ENCODE measurements around the gene NNT. TPM values are rescaled to one million over a fixed set of nuclear protein-coding genes. Genes with fewer than 3 reads are reported as not detected.
A peak's percentile ranks its signal among the peaks of the same experiment; 100 is the strongest.
"Not testable (repeated sequence)": the region's sequence is repeated elsewhere in the genome, so short reads cannot be mapped to it uniquely, and the experiment has no call there.

Gene NNT
- total RNA-seq, 2 experiments from 2014 or later = 55.4 to 77.5 TPM

GRCh38 chr5:43647789-43648188, 44.8 kb downstream of the NNT start:
- CTCF ChIA-PET = interaction anchor here (0.6 to 1.3 kb wide), 2 partner anchors 16 to 103 kb away, joined by 3 read pairs; no protein-coding TSS in a partner anchor

GRCh38 chr5:43648499-43649124, 45.6 kb downstream of the NNT start:
- Mint-ChIP-seq H3K9me3 (ENCODE audit: low read depth) (no peaks in the 10 kb centered on the region), H3K4me1 (no peaks in the 10 kb centered on the region), H3K27ac (no peak overlapping the region), H3K4me3 (no peak overlapping the region), H3K27me3 (no peaks in the 10 kb centered on the region), H3K36me3 (ENCODE audit: low read depth) (peaks cover 43% of the 10 kb centered on the region)
- CTCF ChIA-PET = interaction anchor here (0.8 to 1.3 kb wide), 3 partner anchors 15 to 17 kb away, joined by 3 to 4 read pairs (median 3); no protein-coding TSS in a partner anchor
- POLR2A ChIA-PET = interaction anchor here (0.7 kb wide), 1 partner anchor 1665 kb away, joined by 3 read pairs; no protein-coding TSS in a partner anchor
- no peak for DNase-seq
- no peak for ATAC-seq
- intact Hi-C loops (cut with DNase I, micrococcal nuclease) = no loop called here

More at GRCh38 chr5:43647789-43648188, 44.8 kb downstream of the NNT start:
- DNase-seq = no peak
- H3K4me3 Mint-ChIP-seq = no peak overlapping the region
- no peak for ATAC-seq
- H3K27ac Mint-ChIP-seq = no peak overlapping the region
- H3K4me1 Mint-ChIP-seq = no peaks in the 10 kb centered on the region
- intact Hi-C loops (cut with DNase I, micrococcal nuclease) = no loop called here
- H3K9me3 Mint-ChIP-seq (ENCODE audit: low read depth) = no peaks in the 10 kb centered on the region
- H3K27me3 Mint-ChIP-seq = no peaks in the 10 kb centered on the region
- H3K36me3 Mint-ChIP-seq (ENCODE audit: low read depth) = peaks cover 37% of the 10 kb centered on the region
- POLR2A ChIA-PET = interaction anchor here (0.7 kb wide), 1 partner anchor 1665 kb away, joined by 3 read pairs; no protein-coding TSS in a partner anchor

- DNase-seq (no peak), ATAC-seq (no peak)
- no peak overlapping the region for H3K4me3 Mint-ChIP-seq
- ChIA-PET CTCF (interaction anchor here (0.8 to 2.0 kb wide), 4 partner anchors 14 to 18 kb away, joined by 3 to 6 read pairs (median 4); no protein-coding TSS in a partner anchor), POLR2A (no interaction called here)
- intact Hi-C loops (cut with DNase I, micrococcal nuclease) = no loop called here
- peak overlapping the region; percentile 43 for H3K27ac Mint-ChIP-seq
- H3K9me3 Mint-ChIP-seq (ENCODE audit: low read depth) = no peaks in the 10 kb centered on the region
- H3K36me3 Mint-ChIP-seq (ENCODE audit: low read depth) = peaks cover 47% of the 10 kb centered on the region
- no peaks in the 10 kb centered on the region for H3K4me1 Mint-ChIP-seq
- H3K27me3 Mint-ChIP-seq = no peaks in the 10 kb centered on the region
Measured at GRCh38 chr5:43649256-43649655, 46.3 kb downstream of the NNT start.

- Mint-ChIP-seq H3K4me1 (no peaks in the 10 kb centered on the region), H3K27me3 (no peaks in the 10 kb centered on the region), H3K4me3 (no peak overlapping the region), H3K27ac (no peak overlapping the region), H3K9me3 (ENCODE audit: low read depth) (no peaks in the 10 kb centered on the region), H3K36me3 (ENCODE audit: low read depth) (peaks cover 65% of the 10 kb centered on the region)
- DNase-seq = no peak
- intact Hi-C loops (cut with DNase I, micrococcal nuclease) = no loop called here
- ChIA-PET POLR2A (no interaction called here), CTCF (interaction anchor here (1.0 to 1.7 kb wide), 3 partner anchors 8 to 27 kb away, joined by 3 to 4 read pairs (median 4); no protein-coding TSS in a partner anchor)
- no peak for ATAC-seq
Measured at GRCh38 chr5:43652537-43653302, 49.7 kb downstream of the NNT start.

- H3K4me1 Mint-ChIP-seq = no peaks in the 10 kb centered on the region
Measured at GRCh38 chr5:43658509-43658908, 55.5 kb downstream of the NNT start.

GRCh38 chr5:43659075-43659474, 56.1 kb downstream of the NNT start:
- CTCF ChIA-PET = interaction anchor here (0.7 to 1.9 kb wide), 2 partner anchors 78 to 1732 kb away, joined by 3 to 4 read pairs; no protein-coding TSS in a partner anchor
- no peaks in the 10 kb centered on the region for H3K27me3 Mint-ChIP-seq
- H3K36me3 Mint-ChIP-seq (ENCODE audit: low read depth) = peaks cover 62% of the 10 kb centered on the region

More at GRCh38 chr5:43658509-43658908, 55.5 kb downstream of the NNT start:
- Mint-ChIP-seq H3K27ac (no peak overlapping the region), H3K36me3 (ENCODE audit: low read depth) (peaks cover 63% of the 10 kb centered on the region), H3K9me3 (ENCODE audit: low read depth) (peaks cover 2% of the 10 kb centered on the region), H3K4me3 (no peak overlapping the region), H3K27me3 (no peaks in the 10 kb centered on the region)
- ATAC-seq (peak; percentile 19), DNase-seq (no peak)
- intact Hi-C loops (cut with DNase I, micrococcal nuclease) = no loop called here
- CTCF ChIA-PET = no interaction called here
- POLR2A ChIA-PET = interaction anchor here (0.6 kb wide), 1 partner anchor 14 kb away, joined by 3 read pairs; no protein-coding TSS in a partner anchor

GRCh38 chr5:43661102-43661501, 58.1 kb downstream of the NNT start:
- Mint-ChIP-seq H3K27ac (no peak overlapping the region), H3K4me3 (no peak overlapping the region), H3K27me3 (no peaks in the 10 kb centered on the region), H3K9me3 (ENCODE audit: low read depth) (peaks cover 2% of the 10 kb centered on the region), H3K4me1 (no peaks in the 10 kb centered on the region), H3K36me3 (ENCODE audit: low read depth) (peaks cover 58% of the 10 kb centered on the region)
- CTCF ChIA-PET = interaction anchor here (0.6 to 1.9 kb wide), 7 partner anchors 8 to 1086 kb away, joined by 3 to 6 read pairs (median 3); no protein-coding TSS in a partner anchor
- intact Hi-C loops (cut with DNase I, micrococcal nuclease) = loop anchor here in 1 of 2 experiments (10.0 kb wide), 2 partner anchors 674 to 1114 kb away; no protein-coding TSS in a partner anchor
- DNase-seq (peak; percentile 52), ATAC-seq (no peak)
- POLR2A ChIA-PET = no interaction called here

More at GRCh38 chr5:43659075-43659474, 56.1 kb downstream of the NNT start:
- POLR2A ChIA-PET = interaction anchor here (0.6 kb wide), 1 partner anchor 15 kb away, joined by 3 read pairs; no protein-coding TSS in a partner anchor
- Mint-ChIP-seq H3K9me3 (ENCODE audit: low read depth) (peaks cover 2% of the 10 kb centered on the region), H3K4me3 (no peak overlapping the region), H3K4me1 (no peaks in the 10 kb centered on the region), H3K27ac (no peak overlapping the region)
- intact Hi-C loops (cut with DNase I, micrococcal nuclease) = no loop called here
- DNase-seq (no peak), ATAC-seq (no peak)

- no peak for DNase-seq
- Mint-ChIP-seq H3K4me3 (no peak overlapping the region), H3K27me3 (no peaks in the 10 kb centered on the region), H3K36me3 (ENCODE audit: low read depth) (peaks cover 57% of the 10 kb centered on the region), H3K4me1 (no peaks in the 10 kb centered on the region), H3K9me3 (ENCODE audit: low read depth) (peaks cover 2% of the 10 kb centered on the region), H3K27ac (no peak overlapping the region)
- ChIA-PET POLR2A (no interaction called here), CTCF (interaction anchor here (1.1 to 1.4 kb wide), 5 partner anchors 10 to 67 kb away, joined by 3 to 4 read pairs (median 4); no protein-coding TSS in a partner anchor)
- intact Hi-C loops (cut with DNase I, micrococcal nuclease) = loop anchor here in 1 of 2 experiments (10.0 kb wide), 2 partner anchors 671 to 1111 kb away; no protein-coding TSS in a partner anchor
- no peak for ATAC-seq
Measured at GRCh38 chr5:43663916-43664315, 60.9 kb downstream of the NNT start.

- CTCF ChIA-PET = interaction anchor here (1.0 to 1.2 kb wide), 2 partner anchors 16 to 28 kb away, joined by 3 read pairs; no protein-coding TSS in a partner anchor
Measured at GRCh38 chr5:43664501-43665040, 61.6 kb downstream of the NNT start.

GRCh38 chr5:43665749-43666148, 62.8 kb downstream of the NNT start:
- POLR2A ChIA-PET; CTCF ChIA-PET; ATAC-seq; H3K4me3 Mint-ChIP-seq; H3K4me1 Mint-ChIP-seq; H3K27ac Mint-ChIP-seq; H3K27me3 Mint-ChIP-seq; H3K9me3 Mint-ChIP-seq (ENCODE audit: low read depth); DNase-seq: not testable (repeated sequence)
- H3K36me3 Mint-ChIP-seq (ENCODE audit: low read depth) = peaks cover 48% of the 10 kb centered on the region
- intact Hi-C loops (cut with DNase I, micrococcal nuclease) = loop anchor here in 1 of 2 experiments (10.0 kb wide), 2 partner anchors 669 to 1109 kb away; no protein-coding TSS in a partner anchor

More at GRCh38 chr5:43664501-43665040, 61.6 kb downstream of the NNT start:
- Mint-ChIP-seq H3K27me3 (no peaks in the 10 kb centered on the region), H3K27ac (no peak overlapping the region), H3K4me3 (no peak overlapping the region), H3K4me1 (no peaks in the 10 kb centered on the region), H3K36me3 (ENCODE audit: low read depth) (peaks cover 52% of the 10 kb centered on the region), H3K9me3 (ENCODE audit: low read depth) (peaks cover 2% of the 10 kb centered on the region)
- ATAC-seq (no peak), DNase-seq (no peak)
- POLR2A ChIA-PET = no interaction called here
- intact Hi-C loops (cut with DNase I, micrococcal nuclease) = loop anchor here in 1 of 2 experiments (10.0 kb wide), 2 partner anchors 670 to 1110 kb away; no protein-coding TSS in a partner anchor

GRCh38 chr5:43666728-43667127, 63.7 kb downstream of the NNT start:
- H3K36me3 Mint-ChIP-seq (ENCODE audit: low read depth) = peaks cover 53% of the 10 kb centered on the region
- CTCF ChIA-PET = not testable (repeated sequence)
- intact Hi-C loops (cut with DNase I, micrococcal nuclease) = loop anchor here in 1 of 2 experiments (10.0 kb wide), 2 partner anchors 668 to 1108 kb away; no protein-coding TSS in a partner anchor

More at GRCh38 chr5:43666728-43667127, 63.7 kb downstream of the NNT start:
- H3K27me3 Mint-ChIP-seq; H3K4me1 Mint-ChIP-seq; H3K9me3 Mint-ChIP-seq (ENCODE audit: low read depth); POLR2A ChIA-PET; H3K27ac Mint-ChIP-seq; H3K4me3 Mint-ChIP-seq; ATAC-seq; DNase-seq: not testable (repeated sequence)

Data from activated CD4-positive, alpha-beta T cell treated with anti-CD3 and anti-CD28 coated beads for 36 hours (primary cell).